ENCODE data around the gene ALK.

ALK gene

DNA sequence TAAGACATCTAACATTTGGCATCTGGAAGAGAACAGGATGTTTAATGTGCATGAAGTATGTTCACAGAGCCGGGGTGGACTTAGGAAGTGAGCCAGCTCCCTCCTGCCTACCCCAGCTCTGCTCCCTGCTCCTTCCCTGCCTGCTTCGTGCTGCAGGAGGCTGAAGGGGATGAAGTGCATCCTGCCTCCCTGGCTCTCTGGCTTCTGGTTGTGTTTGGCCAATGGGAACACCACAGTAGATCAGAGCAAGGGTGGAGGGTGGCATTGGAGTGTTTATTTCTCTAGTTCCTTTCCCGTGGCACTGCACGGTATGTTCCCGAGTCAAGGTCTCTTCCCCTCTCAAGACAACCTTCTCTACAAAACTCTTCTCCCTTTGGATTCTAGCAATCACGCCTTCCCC is 426.3 kb downstream of the ALK start:
- DNase-seq (ENCODE audit: low read depth, low spot score) = no peak

GRCh38 chr2:29492701-29493100 is 428.7 kb downstream of the ALK start:
- peak; percentile 36 for DNase-seq (ENCODE audit: low read depth, low spot score)

- no peak for DNase-seq (ENCODE audit: low read depth, low spot score)
Observed at GRCh38 chr2:29490045-29490444, 431.3 kb downstream of the ALK start.

DNA sequence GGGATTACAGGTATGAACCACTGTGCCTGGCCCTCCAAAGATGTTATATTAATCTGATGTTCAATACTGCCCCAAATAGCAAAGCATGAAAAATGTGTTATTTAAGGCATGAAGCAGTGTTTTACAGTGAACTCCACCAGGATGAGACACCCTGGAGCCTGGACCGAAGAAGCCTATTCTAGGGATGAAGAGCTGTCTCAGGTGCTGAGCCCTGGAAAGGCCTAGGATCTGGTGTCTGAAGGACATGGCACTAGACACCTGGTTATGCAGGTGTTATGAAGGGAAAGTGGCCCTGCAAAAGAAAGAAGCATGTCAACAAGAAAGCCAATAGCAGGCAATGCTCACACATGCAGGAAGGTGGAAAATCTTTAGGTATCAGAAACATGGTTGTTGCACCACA is 431.8 kb downstream of the ALK start:
- no peak for DNase-seq (ENCODE audit: low read depth, low spot score)

DNA sequence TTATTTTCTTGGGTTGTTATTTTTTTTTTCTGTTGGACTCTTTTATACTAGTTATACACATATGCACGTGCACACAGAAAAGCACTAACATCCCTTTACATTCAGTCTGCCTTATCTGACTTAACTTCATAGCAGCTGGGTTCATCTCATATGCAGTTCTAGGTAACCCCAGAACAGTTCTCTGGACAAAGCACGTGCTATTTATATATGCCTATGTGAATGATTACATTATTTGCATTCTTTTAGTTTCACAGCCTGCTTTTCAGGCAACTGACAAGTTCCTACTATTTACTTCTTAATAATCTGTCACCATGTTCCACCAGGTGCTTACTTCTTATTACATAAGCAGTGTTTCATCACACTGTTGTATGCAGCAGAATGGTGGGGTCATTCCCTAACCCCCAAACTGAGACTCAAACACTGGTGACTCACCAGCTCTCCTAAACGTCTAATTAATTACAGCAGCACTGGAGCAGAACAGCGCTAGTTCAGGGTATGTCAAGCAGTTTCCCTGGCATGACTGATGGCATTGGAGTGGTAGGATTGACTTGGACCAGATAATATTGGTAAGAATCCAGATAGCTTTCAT is 433.3 kb downstream of the ALK start:
- peak; percentile 24 for DNase-seq (ENCODE audit: low read depth, low spot score)

- DNase-seq (ENCODE audit: low read depth, low spot score) = no peak
Observed at GRCh38 chr2:29485631-29486030, 435.8 kb downstream of the ALK start.

DNA sequence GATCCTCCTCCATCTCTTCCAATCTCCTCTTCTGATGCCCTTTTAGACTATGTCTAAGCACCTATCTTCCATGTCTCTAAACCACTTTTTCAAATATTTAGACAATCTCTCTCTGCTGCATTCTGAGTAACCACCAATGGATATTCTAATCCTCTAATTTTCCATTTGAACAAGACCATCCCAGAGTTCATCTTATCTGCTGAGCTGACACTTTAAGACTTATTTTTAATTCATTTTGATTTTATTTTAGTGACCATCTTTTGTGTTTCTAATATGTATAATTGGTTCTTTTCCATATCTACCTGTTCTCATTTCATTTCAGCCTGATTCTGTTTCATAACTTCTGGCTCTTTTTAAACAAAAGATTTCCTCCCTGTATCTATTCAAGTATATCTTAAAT is 436.3 kb downstream of the ALK start:
- DNase-seq (ENCODE audit: low read depth, low spot score) = no peak

GRCh38 chr2:29482867-29483266 is 438.5 kb downstream of the ALK start:
- DNase-seq (ENCODE audit: low read depth, low spot score) = no peak

- no peak for DNase-seq (ENCODE audit: low read depth, low spot score)
Observed at GRCh38 chr2:29482348-29482747, 439.0 kb downstream of the ALK start.

DNA sequence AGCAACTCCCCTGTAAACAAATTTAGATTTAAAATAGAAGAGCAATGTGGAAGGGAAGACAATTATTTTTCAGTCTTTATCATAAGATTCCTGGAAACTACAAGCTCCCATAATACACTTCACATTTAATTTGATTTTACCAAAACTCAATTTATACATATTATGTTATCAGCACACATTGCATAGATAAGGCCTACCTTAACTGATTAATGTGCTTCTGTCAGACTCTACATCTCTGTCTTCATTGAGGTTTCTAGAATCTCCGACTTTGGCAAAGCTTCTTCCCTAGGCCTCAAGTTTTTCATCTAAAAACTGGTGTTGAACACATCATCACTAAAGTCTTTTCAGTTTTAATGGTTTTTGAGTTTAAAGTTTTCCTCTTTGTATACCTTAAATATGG is 440.1 kb downstream of the ALK start:
- no peak for DNase-seq (ENCODE audit: low read depth, low spot score)

DNA sequence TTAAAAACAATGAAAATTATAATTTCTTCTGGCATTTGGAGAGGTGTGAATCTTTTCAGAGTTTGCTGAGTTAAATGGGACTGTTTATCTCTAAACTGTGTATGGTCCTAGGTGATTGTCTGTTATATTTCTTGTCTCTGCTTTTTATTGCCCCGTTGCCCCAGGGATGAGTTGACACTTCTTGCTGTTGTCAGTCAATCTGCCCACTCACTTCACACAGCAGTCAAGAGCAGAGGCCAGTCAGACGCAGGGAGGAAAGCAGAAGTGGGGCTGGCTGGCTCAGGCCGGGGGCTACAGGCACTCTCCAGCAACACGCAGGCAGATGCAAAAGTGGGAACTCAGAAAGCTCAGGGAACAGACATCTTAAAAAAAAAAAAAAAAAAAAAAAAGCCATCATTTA is 441.0 kb downstream of the ALK start:
- no peak for DNase-seq (ENCODE audit: low read depth, low spot score)

GRCh38 chr2:29479401-29479800 is 442.0 kb downstream of the ALK start:
- DNase-seq (ENCODE audit: low read depth, low spot score) = no peak

GRCh38 chr2:29478641-29479040 is 442.7 kb downstream of the ALK start:
- no peak for DNase-seq (ENCODE audit: low read depth, low spot score)

GRCh38 chr2:29477186-29477585 is 444.2 kb downstream of the ALK start:
- no peak for DNase-seq (ENCODE audit: low read depth, low spot score)

DNA sequence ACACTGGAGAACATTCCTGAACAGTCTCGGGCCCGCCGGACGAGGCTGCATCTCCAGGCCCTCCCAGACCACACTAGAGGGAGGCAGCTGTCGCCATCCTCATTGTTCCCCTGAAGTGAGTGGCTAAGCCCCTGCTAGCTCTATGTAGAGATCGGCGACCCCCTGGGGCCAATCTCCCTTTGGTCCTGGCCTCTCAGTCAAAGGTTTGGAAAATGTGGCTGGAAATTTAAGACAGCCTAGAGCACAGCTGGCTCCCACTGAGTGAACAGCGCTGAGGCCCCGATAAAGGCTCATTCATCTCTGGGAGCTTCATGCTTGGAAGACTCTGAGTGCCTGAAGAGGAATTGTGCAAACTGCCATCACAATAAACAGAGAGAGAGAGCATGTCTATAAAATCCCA is 445.9 kb downstream of the ALK start:
- DNase-seq (ENCODE audit: low read depth, low spot score) = no peak

- no peak for DNase-seq (ENCODE audit: low read depth, low spot score)
Observed at GRCh38 chr2:29469961-29470360, 451.4 kb downstream of the ALK start.

DNA sequence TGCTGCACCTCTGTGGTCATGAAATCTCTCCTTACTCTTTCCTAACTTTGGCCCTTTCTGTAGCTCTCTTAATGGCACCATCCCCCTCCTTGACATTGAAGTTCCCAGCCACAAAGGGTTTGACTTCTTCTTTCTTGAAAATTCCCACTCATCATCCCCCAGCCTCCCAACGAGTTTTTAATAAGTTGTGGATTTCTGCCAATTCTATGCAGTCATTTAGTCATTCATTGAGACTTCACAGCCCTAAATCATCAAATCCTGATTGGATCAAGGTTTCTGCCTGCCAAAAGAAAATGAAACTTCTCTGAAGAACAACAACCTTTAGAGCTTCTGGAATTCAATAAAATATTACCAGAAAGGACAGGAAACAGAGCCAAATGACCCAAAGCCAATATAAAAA is 451.9 kb downstream of the ALK start:
- DNase-seq (ENCODE audit: low read depth, low spot score) = no peak

GRCh38 chr2:29463181-29463900 is 458.0 kb downstream of the ALK start:
- DNase-seq (ENCODE audit: low read depth, low spot score) = peak; percentile 70

GRCh38 chr2:29462293-29462692 is 459.1 kb downstream of the ALK start:
- peak; percentile 43 for DNase-seq (ENCODE audit: low read depth, low spot score)

GRCh38 chr2:29460190-29460589 is 461.2 kb downstream of the ALK start:
- DNase-seq (ENCODE audit: low read depth, low spot score) = no peak

DNA sequence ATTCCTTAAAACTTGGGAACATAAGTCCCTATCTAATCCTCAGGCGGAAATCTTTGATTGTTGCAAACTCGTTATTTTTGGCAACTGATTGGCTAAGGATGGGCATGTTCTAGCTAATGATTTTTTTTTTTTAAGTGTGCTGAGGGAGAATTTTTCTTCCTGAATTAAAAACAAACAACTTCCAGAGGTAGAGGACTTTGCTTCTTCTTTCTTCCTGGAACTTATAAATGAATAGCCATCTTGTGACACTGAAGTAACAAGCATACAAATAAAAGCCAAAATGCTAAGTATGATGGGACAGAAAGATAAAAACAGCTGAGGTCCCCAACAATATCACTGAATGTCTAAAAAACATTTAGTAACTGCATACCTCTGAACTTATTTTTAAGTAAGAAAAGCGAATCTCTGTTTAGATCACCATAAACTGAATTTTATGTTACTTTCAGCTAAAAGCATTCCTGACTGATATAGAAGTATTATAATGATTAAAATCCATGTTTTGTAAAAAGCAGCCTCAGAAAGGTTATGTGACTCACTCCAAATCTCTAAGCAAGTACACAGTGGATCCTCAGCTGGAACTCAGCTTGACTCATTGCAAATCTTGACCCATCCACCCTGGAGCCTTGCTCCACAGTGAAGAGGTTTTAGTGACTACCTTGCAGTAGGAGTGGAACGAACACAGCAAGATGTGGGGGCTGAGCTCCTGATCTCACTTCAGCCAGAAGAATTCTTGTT is 461.8 kb downstream of the ALK start:
- peak; percentile 28 for DNase-seq (ENCODE audit: low read depth, low spot score)

GRCh38 chr2:29456429-29456828 is 465.0 kb downstream of the ALK start:
- DNase-seq (ENCODE audit: low read depth, low spot score) = no peak
